ENCODE data around the gene APOL3. TPM values are rescaled to one million over a fixed set of nuclear protein-coding genes. Genes with fewer than 3 reads are reported as not detected.
"Not testable (repeated sequence)": the region's sequence is repeated elsewhere in the genome, so short reads cannot be mapped to it uniquely, and the experiment has no call there.

APOL3 gene
- total RNA-seq, 1 donor from 2014 or later = 131 TPM

- intact Hi-C loops (cut with micrococcal nuclease) = no loop called here
These were observed 32.6 kb upstream of the APOL3 start for GRCh38 chr22:36193171-36193570.

DNA sequence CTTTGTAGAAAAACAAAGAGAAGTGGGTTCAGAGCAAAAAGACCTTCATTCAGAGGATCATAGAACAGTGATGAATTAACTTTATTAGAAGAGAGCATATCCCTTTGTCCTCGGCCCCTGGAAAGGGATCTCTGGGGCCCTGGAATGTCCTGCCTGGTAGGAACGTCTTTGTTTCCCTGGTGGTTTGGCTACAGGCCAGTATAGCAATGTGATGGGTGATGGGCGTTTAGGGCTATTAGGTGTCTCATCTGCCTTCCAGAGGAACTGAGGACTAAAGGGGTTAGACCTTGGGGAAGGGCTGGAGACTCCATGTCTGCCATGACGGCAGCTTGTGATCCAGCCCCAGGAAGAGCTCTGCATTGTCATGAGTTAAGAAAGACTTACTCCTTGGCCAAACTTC lies 32.0 kb upstream of the APOL3 start:
- intact Hi-C loops (cut with micrococcal nuclease) = no loop called here

DNA sequence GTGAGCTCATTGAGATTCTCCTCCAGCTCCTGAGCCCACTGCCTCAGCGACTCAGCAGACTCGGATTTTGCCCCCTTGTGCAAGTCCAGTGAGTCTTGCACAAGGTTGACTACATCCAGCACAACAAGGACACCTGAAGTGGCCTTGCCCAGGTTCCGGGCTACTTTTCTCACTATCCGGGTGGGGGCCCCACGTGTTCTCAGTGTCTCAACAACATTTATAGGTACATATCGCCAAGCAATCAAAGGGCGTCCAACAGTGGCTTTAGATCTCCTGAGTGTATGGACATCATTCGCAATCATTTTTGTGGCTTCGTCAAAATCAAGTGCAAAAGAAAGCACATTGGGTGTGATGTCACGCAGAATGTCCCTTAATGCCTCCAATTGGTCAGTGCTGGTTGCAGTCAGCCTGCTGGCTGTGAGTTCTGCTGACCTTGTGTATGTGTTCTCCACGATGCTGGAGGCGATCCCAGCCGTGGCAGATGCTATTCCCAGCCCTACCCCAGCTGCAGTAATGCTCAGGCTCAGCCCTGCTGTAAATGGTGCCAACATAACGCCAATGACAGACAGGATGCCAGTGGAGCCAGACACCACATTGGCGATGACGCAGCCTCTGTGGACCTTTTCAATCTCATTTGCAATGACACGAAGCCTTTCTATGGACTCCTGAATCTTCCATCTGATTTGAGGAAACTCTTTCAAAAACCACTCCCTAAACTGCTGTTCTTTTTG lies 30.7 kb upstream of the APOL3 start:
- intact Hi-C loops (cut with micrococcal nuclease) = no loop called here

DNA sequence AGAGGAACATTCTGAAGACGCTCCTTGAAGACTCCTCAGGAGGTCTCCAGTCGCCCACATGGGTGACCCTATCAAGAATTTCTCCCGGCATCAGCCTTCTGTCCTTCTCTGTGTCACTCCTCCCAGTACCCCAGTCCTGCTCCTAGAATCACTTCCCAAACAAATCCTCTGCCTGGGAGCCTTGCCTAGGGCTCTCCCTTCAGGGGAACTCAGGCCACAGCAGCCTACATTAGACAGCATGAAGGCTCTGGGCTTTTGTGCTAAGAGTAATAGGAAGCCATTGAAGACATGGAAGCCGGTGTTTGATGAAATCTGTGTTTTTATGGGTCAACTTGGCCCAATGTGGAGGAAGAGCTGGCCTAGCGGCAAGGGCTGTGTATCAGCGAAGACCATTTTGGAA lies 27.3 kb upstream of the APOL3 start:
- intact Hi-C loops (cut with micrococcal nuclease) = not testable (repeated sequence)

GRCh38 chr22:36185828-36186624 lies 25.5 kb upstream of the APOL3 start:
- intact Hi-C loops (cut with micrococcal nuclease) = no loop called here

DNA sequence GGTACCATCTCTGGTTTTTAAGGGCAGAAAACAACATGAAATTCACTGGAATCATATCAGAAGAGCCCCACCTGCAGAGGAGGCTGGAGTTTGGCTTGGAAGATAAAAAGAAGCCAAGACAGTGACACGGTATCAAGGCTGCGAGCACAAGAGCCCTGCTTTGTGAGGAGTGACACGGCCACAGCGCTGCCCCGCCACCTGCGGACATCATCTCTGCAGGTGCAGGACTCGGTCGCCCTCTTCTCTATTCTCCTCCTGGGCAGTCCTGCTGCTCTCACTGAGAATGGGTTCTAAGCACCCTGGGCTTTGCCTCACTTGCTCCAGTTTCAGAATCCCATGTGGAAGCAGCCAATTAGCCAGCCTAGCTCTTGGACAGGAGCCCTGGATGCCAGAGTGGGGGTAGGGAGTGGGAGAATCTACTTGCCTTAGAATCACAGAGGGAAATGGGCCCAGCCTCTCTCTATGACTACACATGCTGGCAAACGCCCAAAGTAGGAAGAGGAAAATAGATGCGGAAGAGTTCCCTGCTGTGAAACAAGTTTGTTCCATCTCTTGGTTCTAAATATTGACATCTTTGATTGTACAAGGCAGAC lies 24.0 kb upstream of the APOL3 start:
- intact Hi-C loops (cut with micrococcal nuclease) = no loop called here

DNA sequence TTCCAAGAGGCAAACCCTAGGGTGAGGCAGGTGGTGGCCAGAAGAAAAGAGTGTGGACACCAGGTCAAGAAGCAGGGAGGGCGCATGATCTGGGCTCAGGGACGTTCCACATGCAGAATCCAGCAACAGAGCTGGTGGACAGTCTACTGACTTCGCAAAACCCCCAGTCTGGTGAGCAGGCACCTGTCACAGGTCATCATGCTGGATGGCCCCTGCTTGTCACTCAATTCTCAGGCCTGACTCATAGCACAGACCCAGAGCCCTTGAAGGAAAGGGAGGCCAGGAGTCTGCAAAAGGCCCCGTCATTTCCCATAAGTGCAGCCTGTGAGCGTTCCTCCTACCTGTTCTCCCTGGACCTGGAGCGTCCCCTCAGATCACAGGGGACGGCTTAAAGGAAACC lies 22.9 kb upstream of the APOL3 start:
- intact Hi-C loops (cut with micrococcal nuclease) = no loop called here

- intact Hi-C loops (cut with micrococcal nuclease) = no loop called here
These were observed 22.3 kb upstream of the APOL3 start for GRCh38 chr22:36182857-36183256.

DNA sequence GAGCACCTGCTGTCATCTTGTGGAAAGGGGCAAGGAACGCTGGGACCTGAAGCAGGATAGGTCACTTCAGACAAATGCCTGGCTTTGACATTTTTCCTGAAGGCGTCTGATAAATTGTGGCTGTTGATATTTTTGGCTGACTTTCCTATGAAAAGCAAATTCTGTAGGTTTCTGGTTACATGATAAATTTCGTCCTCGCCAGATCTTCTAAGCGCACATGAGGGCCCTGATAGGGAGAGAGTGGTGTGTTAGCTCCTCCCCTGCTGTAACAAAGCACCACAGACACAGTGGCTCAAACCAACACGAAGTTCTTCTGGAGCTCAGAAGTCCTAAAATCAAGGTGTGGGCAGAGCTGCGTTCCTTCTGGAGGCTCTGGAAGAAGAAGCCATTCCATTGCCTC lies 21.5 kb upstream of the APOL3 start:
- intact Hi-C loops (cut with micrococcal nuclease) = no loop called here

GRCh38 chr22:36180928-36181327 lies 20.4 kb upstream of the APOL3 start:
- intact Hi-C loops (cut with micrococcal nuclease) = loop anchor here (1.0 to 2.0 kb wide), 2 partner anchors 36 to 115 kb away; no protein-coding TSS in a partner anchor

- intact Hi-C loops (cut with micrococcal nuclease) = loop anchor here (1.0 to 2.0 kb wide), 2 partner anchors 35 to 114 kb away; no protein-coding TSS in a partner anchor
These were observed 19.7 kb upstream of the APOL3 start for GRCh38 chr22:36180038-36180880.

DNA sequence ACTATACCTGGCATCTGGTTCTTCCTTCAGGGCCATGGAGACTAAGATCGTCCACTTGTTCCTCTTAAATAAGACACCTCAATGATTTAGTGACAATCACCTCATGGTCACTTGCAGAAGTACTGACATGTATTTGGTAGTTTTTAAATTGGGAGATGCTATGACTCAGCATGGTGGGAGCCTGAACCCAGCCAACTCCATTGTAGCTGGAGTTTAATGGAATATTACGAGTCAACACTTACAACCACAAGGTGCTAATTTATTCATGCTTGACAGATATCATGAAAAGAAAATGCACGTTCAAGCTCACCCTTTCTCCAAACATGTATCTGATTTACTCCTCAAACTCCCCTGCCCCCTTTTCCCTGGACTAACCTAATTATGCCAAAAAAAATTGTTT lies 16.6 kb upstream of the APOL3 start:
- intact Hi-C loops (cut with micrococcal nuclease) = no loop called here

- intact Hi-C loops (cut with micrococcal nuclease) = no loop called here
These were observed 15.3 kb upstream of the APOL3 start for GRCh38 chr22:36175892-36176291.

- intact Hi-C loops (cut with micrococcal nuclease) = no loop called here
These were observed 11.4 kb upstream of the APOL3 start for GRCh38 chr22:36171941-36172340.

DNA sequence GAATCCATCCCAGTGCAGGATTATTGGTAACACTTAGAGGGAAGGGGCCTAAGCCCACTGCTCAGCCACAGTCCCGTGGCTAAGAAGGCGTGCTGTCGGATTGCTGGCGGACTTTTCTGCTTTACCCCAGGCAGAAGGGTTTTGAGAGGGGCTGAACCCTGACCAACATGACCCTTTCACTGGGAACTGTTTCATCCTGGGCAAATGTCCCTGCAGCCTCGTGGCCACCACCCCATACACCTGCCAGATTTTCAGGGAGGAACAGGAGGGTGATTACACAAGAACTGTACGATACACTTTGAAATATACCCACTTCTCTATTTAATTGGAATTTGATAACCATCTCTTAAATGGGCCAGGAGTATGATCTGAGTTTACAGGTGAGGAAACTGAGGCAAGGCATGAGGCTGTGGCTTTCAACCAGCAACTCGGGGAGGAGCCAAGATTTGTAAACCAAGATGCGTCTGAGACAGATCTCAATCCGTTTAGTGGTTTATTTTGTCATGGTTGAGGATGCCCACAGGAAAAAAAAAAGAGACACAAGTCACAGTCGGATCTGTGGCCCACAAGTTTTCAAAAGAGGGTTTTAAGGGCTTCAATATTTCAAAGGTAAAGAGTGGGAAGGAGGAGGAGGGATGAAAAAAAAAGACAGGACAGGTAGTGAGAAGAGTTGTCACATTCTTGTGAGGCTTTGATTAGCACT lies 6.1 kb upstream of the APOL3 start:
- intact Hi-C loops (cut with micrococcal nuclease) = no loop called here

DNA sequence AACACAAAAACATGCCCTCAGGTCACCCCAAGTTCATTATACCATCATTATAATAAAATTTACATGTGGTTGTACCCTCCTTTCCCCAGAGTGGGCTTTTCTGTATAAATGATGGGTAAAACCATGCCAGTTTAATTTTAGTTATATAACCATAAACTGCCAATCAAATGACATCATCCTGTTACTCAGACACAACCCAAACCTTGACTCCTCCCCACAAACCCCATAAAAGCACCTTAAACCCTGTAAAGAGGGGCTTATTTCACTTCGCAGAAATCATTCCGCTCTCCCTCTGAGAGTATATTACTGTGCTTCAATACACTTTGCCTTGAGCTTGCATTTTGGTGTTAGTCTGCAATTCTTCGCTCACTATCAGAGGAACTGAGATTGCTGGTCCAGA lies 5.5 kb upstream of the APOL3 start:
- intact Hi-C loops (cut with micrococcal nuclease) = no loop called here

DNA sequence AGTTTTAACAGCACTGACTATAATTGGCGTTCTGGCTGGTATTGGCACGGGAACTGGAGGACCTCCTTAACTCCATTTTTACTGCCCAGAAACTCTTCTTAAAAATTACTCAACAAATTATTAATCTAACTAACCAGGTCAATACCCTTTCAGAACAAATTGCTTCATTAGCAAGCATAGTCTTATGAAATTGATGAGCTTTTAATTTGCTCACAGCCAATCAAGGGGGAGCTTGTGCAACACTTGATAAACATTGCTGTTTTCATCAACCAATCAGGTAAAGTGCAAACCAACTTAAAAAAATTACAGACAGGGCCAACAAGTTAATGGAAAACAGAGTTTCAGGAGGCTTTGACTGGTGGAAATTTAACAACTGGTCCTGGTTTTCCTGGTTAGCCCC lies 4.6 kb upstream of the APOL3 start:
- intact Hi-C loops (cut with micrococcal nuclease) = no loop called here

DNA sequence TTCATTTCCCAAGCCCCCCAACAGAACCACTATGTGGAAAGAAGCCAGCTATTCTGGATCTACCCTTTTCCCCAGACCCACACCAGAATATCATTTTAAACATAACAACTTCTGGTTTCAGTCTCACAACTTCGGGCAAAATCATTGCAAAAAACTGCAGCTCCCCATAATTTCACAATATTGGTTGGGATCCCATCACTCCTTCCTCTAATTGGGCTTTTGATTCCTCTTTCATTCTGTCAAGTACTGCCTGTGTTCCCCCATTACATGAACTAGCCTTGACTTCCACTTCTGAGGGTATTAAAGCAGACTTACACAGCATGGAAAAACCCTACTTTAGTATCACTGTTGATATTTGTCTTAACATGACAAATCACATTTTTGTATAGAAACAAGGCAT lies 4.1 kb upstream of the APOL3 start:
- intact Hi-C loops (cut with micrococcal nuclease) = no loop called here

DNA sequence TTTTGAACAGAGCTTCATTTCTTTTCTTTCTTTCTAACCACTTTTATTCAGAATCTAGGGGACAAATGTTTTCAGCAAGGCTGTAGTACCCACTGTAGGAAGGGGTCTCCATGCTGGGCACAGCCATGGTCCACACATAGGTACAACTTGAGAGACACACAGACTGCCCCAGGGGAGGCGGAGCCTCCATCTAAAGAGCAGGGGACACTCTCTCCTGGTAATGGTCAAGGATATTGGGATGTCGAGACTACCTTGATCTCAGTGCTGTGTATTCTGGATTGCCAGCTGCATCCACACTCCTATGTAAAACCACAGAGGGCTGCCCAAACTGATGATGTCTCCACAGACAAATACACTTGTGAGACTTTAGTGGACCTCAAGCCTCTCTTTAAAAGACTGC lies 2.9 kb upstream of the APOL3 start:
- intact Hi-C loops (cut with micrococcal nuclease) = no loop called here

DNA sequence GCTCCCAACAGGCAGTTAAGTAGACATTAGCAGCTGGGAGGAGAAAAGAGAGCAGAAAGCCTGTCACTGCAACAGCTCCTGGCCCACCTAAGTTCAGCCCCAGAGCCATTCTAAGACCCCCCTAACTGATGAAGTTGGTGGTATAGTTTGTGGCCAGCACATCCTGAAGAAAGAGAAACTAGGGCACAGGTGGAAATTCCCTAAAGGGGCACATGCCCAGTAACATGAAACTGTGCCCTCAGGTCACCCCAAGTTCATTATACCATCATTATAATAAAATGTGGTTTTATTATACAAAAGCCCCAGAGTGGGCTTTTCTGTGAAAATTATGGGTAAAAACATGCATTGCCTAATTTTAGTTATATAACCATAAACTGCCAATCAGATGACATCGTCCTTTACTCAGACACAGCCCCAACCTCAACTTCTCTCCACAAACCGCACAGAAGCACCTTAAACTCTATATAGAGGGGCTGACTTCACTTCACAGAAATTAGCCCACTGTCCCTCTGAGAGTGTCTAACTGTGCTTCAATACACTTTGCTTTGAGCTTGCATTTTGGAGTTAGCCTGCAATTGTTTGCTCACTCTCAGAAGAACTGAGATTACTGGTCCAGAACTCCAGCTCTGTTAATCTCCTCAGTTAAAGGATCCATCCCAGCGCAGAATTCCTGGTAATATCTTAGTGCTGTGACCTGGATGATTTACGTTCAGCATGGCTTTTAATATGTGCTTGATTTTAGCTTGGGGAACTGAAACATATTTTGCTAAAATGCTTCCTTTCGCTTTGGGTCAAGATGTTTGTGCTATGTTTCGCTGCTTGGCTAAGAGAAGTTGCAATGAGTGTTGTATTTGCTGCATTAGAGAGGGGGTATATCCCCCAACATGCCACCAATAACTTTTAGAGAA lies 1.8 kb upstream of the APOL3 start:
- intact Hi-C loops (cut with micrococcal nuclease) = no loop called here
